ENCODE measurements around the gene SPINK4.
A peak's percentile ranks its signal among the peaks of the same experiment; 100 is the strongest.

SPINK4 gene

DNA sequence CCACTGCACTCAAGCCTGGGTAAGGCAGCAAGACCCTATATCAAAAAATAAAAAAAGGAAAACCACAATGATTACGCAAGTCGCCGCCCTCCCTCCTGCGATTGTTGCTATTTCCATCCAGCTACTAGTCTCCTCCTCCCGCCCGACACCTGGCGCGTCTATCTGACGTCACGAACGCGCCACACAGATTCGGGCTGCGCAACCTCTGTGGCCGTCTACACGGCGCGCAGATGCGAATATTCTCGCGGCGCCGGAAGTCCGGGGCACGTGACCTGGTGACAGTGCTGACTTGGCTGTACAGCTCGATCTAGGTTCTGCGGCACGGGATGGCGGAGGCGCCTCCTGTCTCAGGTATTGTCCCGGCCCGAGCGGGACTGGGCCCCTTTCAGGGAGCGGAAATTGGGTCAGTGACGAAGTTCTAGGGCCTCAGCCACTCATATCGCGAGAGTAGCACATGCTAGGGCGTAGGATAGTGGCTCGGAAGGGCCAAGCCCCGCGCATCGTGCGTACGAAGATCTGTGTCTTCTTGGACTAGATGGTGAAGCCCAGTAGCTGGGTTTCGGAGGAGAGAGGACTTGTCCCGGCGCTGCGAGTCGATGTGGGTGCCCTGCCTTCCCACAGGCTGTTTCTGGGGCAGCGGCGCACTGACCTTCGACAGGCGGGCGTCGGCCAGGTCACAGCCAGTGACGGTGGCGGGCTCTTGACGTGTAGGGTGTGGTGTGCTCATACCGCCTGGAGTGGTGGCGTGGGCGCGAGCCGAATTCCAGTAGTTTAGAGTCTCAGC, 50.5 kb downstream of the SPINK4 start, which contains the start of gene NFX1:
TSS of gene NFX1 (plus strand) at position 270 of the 784 bp plus-strand sequence. CDS start at position 327, 57 bp downstream.
- peak; percentile 95 to 98 for DNase-seq (ENCODE audit: low read depth in 1 of 2, low spot score in 1 of 2)

DNA sequence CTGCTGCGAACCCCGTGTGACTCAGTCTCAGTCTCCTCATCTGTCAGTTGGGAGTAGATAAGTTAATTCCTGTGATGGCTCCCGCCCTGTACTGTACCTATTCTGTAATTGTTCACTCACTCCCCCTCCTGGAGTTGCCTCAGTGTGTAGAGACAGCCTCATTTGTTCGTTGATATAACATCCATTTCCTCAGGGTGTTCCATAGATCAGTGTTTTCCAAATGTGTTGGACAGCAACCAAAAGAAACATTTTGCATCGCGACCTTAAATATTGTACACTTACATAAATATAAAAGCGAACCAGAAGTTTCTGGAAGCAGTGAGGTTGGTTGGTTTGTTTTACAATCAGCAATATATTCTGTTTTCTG, 51.0 kb downstream of the SPINK4 start:
- no peak for DNase-seq (ENCODE audit: low read depth in 1 of 2, low spot score in 1 of 2)

DNA sequence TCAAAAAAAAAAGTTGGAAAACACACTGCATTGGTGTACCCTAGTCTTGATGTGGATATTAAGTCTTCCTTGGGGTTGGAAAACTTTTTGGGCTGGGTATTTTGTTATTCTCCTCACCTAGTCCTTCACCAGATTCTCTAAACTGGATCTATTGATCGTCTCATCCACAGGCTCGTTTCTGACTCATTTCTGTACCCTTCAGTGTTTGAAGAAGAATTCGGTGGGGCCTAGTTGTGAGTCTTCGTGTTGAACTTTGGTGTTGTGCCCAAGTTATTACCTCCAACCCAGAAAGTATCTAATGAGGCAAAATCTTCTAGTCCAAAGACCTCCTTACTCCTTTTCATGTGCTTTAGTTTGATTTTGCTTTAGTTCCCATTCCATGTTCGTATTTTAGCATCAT, 51.9 kb downstream of the SPINK4 start:
- no peak for DNase-seq (ENCODE audit: low read depth in 1 of 2, low spot score in 1 of 2)

DNA sequence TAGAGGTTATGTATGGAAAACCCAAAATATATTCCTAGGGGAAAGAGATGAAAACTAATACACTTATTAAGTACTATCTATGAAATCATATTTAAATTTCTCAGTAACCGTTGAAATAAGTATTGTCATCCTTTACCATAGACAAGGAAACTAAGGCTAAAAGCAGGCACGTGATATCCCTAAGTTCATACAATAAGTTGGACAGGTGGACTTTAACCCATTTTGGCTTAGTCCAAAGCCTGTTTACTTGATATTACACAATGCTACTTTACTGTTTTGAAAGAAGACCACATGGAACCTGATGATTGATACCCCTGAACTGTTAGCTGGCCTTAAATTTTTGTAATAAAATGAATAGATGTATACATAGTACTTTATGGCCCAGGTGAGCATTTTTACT, 53.8 kb downstream of the SPINK4 start:
- no peak for DNase-seq (ENCODE audit: low read depth in 1 of 2, low spot score in 1 of 2)

DNA sequence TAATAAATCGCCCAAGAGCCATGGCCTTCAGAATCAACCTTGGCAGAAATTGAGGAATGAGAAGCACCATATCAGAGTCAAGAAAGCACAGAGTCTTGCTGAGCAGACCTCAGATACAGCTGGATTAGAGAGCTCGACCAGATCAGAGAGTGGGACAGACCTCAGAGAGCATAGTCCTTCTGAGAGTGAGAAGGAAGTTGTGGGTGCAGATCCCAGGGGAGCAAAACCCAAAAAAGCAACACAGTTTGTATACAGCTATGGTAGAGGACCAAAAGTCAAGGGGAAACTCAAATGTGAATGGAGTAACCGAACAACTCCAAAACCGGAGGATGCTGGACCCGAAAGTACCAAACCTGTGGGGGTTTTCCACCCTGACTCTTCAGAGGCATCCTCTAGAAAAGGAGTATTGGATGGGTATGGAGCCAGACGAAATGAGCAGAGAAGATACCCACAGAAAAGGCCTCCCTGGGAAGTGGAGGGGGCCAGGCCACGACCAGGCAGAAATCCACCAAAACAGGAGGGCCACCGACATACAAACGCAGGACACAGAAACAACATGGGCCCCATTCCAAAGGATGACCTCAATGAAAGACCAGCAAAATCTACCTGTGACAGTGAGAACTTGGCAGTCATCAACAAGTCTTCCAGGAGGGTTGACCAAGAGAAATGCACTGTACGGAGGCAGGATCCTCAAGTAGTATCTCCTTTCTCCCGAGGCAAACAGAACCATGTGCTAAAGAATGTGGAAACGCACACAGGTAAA, 54.9 kb downstream of the SPINK4 start:
- no peak for DNase-seq (ENCODE audit: low read depth in 1 of 2, low spot score in 1 of 2)

DNA sequence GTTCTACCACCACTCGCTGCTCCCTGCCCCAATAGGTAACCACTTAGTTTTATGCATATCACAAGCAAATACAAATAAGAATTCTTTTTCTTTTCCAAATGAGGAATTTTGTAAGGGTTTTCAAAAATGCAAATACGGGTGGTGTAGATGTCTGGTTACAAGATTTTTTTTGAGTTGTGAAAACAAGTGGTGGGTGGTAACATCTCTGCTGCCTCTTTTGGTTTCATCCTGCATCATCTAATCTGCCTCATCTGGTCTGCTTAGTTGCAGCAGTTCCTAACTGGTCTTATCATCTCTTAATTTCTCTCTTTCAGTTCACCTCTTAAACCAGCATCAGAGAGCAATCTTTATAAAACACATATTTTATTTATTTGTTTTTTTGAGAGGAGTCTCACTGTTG, 55.6 kb downstream of the SPINK4 start:
- no peak for DNase-seq (ENCODE audit: low read depth in 1 of 2, low spot score in 1 of 2)

DNA sequence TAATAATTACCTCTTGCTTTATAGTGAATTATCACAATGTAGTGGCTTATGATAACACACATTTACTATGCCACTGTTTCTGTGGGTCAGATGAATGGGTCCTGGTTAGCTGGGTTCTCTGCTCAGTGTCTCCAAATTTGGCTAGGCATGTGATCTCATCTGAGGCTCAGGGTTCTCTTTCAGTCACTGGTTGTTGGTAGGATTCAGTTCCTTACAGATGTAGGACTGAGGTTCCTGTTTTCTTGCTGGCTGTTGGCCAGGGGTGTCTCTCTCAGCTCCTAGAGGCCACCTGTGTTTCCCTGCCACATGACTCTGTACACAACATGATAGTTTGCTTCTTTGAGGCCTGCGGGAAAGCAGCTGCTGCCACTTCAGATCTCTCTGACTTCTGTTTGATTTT, 57.5 kb downstream of the SPINK4 start:
- DNase-seq (ENCODE audit: low read depth in 1 of 2, low spot score in 1 of 2), result no peak
